Muscle of back (tissue), 11 donors: ENCODE data around the gene SNX15. TPM values are rescaled to one million over a fixed set of nuclear protein-coding genes. Genes with fewer than 3 reads are reported as not detected.
"Not testable (repeated sequence)": the region's sequence is repeated elsewhere in the genome, so short reads cannot be mapped to it uniquely, and the experiment has no call there.

Source experiments
- DNase-seq, 3 donors: peaks; one replicate each; pipeline versions ENCODE4 v3.0.0 to v3.0.0-alpha.2; 2013
- polyA plus RNA-seq, 10 donors: library from polyadenylated mRNA; unstranded; fragments of 120-200 nt; gene quantifications; one replicate each; pipeline ENCODE4 v1.2.1, GENCODE V29; 2013; ENCODE audit not compliant: insufficient read length in 10 of 10

Gene SNX15
- polyA plus RNA-seq, 10 donors = 17.5 to 25.7 (median 22.5) TPM

- DNase-seq = peak; percentile 93 to 98 (median 95)
Observed at GRCh38 chr11:65013888-65014725, 13.1 kb upstream of the SNX15 start, which contains the start of gene ARL2. Gene ARL2, plus strand, starts transcription at chr11:65014160. Its CDS starts 48 bp downstream, at chr11:65014208.

- no peak for DNase-seq
Observed at GRCh38 chr11:65014726-65015227, 12.5 kb upstream of the SNX15 start.

GRCh38 chr11:65016705-65017104, 10.5 kb upstream of the SNX15 start:
- no peak for DNase-seq

- no peak for DNase-seq
Observed at GRCh38 chr11:65017937-65018336, 9.3 kb upstream of the SNX15 start.

- DNase-seq = no peak
Observed at GRCh38 chr11:65019824-65020223, 7.4 kb upstream of the SNX15 start.

- DNase-seq = no peak
Observed at GRCh38 chr11:65021003-65021402, 6.2 kb upstream of the SNX15 start.

- no peak for DNase-seq
Observed at GRCh38 chr11:65021509-65021908, 5.7 kb upstream of the SNX15 start.

- DNase-seq = not testable (repeated sequence)
Observed at GRCh38 chr11:65023502-65023901, 3.7 kb upstream of the SNX15 start.

GRCh38 chr11:65026810-65027209, 429 bp upstream of the SNX15 start:
- DNase-seq = no peak

GRCh38 chr11:65032216-65032615, 5.0 kb downstream of the SNX15 start:
- DNase-seq = no peak

GRCh38 chr11:65034423-65034822, 7.2 kb downstream of the SNX15 start:
- no peak for DNase-seq

- no peak for DNase-seq
Observed at GRCh38 chr11:65035579-65035978, 8.3 kb downstream of the SNX15 start.

GRCh38 chr11:65036931-65037330, 9.7 kb downstream of the SNX15 start:
- DNase-seq = no peak

GRCh38 chr11:65040520-65040846, 13.2 kb downstream of the SNX15 start:
- DNase-seq = no peak

- peak; percentile 90 to 97 (median 93) for DNase-seq
Observed at GRCh38 chr11:65040847-65041622, 13.8 kb downstream of the SNX15 start, which contains the start of gene SAC3D1. Gene SAC3D1, plus strand, starts transcription at chr11:65041210. Its CDS starts 83 bp downstream, at chr11:65041293.

GRCh38 chr11:65042891-65043290, 15.7 kb downstream of the SNX15 start:
- no peak for DNase-seq

- DNase-seq = peak in 2 of 3 donors; percentile 62 to 76
Observed at GRCh38 chr11:65043881-65044501, 16.8 kb downstream of the SNX15 start.

- DNase-seq = no peak
Observed at GRCh38 chr11:65045061-65045460, 17.8 kb downstream of the SNX15 start.

- no peak for DNase-seq
Observed at GRCh38 chr11:65045728-65046127, 18.5 kb downstream of the SNX15 start.

- peak in 1 of 3 donors; percentile 66 for DNase-seq
Observed at GRCh38 chr11:65047581-65048422, 20.6 kb downstream of the SNX15 start.

GRCh38 chr11:65051398-65051858, 24.2 kb downstream of the SNX15 start:
- DNase-seq = no peak
